Pancreas (tissue), 10 donors: Measurements from ENCODE around the gene ANKRD44. TPM values are rescaled to one million over a fixed set of nuclear protein-coding genes. Genes with fewer than 3 reads are reported as not detected.
A peak's percentile ranks its signal among the peaks of the same experiment; 100 is the strongest.

Source experiments
- ATAC-seq, 4 donors: fragments of 200-7000 bp; cut with Tn5 transposase; one replicate each; pipeline versions ENCODE4 v1.8.0 to v1.9.1; 2020; ENCODE audit warnings: mild to moderate bottlenecking in 4 of 4, moderate library complexity in 4 of 4
- DNase-seq, 6 donors: peaks; one replicate each; pipeline ENCODE4 v3.0.0-alpha.2; 2020
- FAIRE-seq: peaks from 2 replicates; lab custom pipeline; 2012; peaks lifted over from hg19 to GRCh38; lab: Jason Lieb, UNC
- H3K27ac ChIP-seq, 4 donors: fragments of 200-600 bp; sonication (generic); 1 replicate in 3 of 4; 2 replicates in 1 of 4; pipeline versions ENCODE4 v1.5.0 to v1.8.0; 2020
- H3K27me3 ChIP-seq, 4 donors: fragments of 200-600 bp; one replicate each; pipeline ENCODE4 v1.8.0; 2021
- H3K36me3 ChIP-seq, 3 donors: fragments of 200-600 bp; sonication (generic) in 1 of 3; one replicate each; pipeline versions ENCODE4 v1.5.0 to v1.8.0; 2020 to 2021
- H3K4me1 ChIP-seq, 3 donors: fragments of 200-600 bp; one replicate each; pipeline ENCODE4 v1.8.0; 2021
- H3K4me3 ChIP-seq, 4 donors: fragments of 200-600 bp; sonication (generic) in 2 of 4; one replicate each; pipeline versions ENCODE4 v1.5.0 to v1.8.0; 2020 to 2021
- H3K9me3 ChIP-seq, 4 donors: fragments of 200-600 bp; one replicate each; pipeline ENCODE4 v1.8.0; 2021
- CTCF ChIP-seq, 4 donors: fragments of 200-600 bp; sonication (generic) in 3 of 4; IDR thresholded peaks; one replicate each; pipeline versions ENCODE4 v1.5.0 to v1.8.0; 2021; ENCODE audit warnings: antibody characterized with exemption in 4 of 4
- WGBS, 2 donors: extraction: QIAGEN DNeasy Blood & Tissue Kit; methylation state at CpG; one replicate each; pipeline ENCODE4 v1.1.7; 2013; 5-methylcytosine and 5-hydroxymethylcytosine counted together
- intact Hi-C, 3 donors: fragments of 100-400 bp; cut with DNase I; formaldehyde crosslinking; loops; one replicate each; pipeline versions ENCODE4 v1.11.1 to v1.14.2; 2022
- polyA plus RNA-seq, 2 donors: library from polyadenylated mRNA; stranded (reverse); fragments of 200-250 nt; gene quantifications; one replicate each; pipeline ENCODE4 v1.2.3, GENCODE V29; 2013
- total RNA-seq, 6 donors: library from RNA; stranded (reverse); fragmentation: NEBNext Ultra II Directional in 4 of 6; extraction: Animal tissue kit (Norgen Biotek cat#: 25700) in 4 of 6; gene quantifications; one replicate each; pipeline versions ENCODE4 v1.2.1 to v1.2.4, GENCODE V29; 2021 to 2023
- donor health status: healthy with polysubstance abuse.
- donor health status: DM: no; HTN: no; CAD: no; lungs with moderate emphysema.
- donor health status: DM: no; HTN: no; CAD: no.
- donor health status: control.
- donor health status: control.
- donor health status: Bipolar disorder and iron deficiency.
- donor health status: DM: yes; HTN: yes; CAD: no.
- donor health status: DM: no; HTN: no; CAD: no.
- donor health status: DM: no; HTN: no; CAD: no.
- donor health status: DM: yes; HTN: yes; CAD: no.

Gene ANKRD44
- total and polyA plus RNA-seq, 8 donors: 1.9 to 12.5 (median 7.7) TPM

GRCh38 chr2:197204519-197205250, 105.9 kb downstream of the ANKRD44 start:
- Histone ChIP-seq H3K4me3 (no peak overlapping the region), H3K36me3 (no peaks in the 10 kb centered on the region), H3K4me1 (peaks cover 5 to 16% (median 6%) of the 10 kb centered on the region in 3 donors), H3K9me3 (no peaks in the 10 kb centered on the region), H3K27ac (no peak overlapping the region), H3K27me3 (no peaks in the 10 kb centered on the region)
- TF ChIP-seq CTCF (IDR thresholded peaks at IDR 0.05): no peak
- WGBS, 2 donors: 78 to 85% methylated on average over 5 of the region's 5 CpGs
- intact Hi-C loops: no loop called here
- FAIRE-seq (no peak), DNase-seq (no peak), ATAC-seq (no peak)

GRCh38 chr2:197201874-197202273, 108.7 kb downstream of the ANKRD44 start:
- Histone ChIP-seq H3K27me3 (no peaks in the 10 kb centered on the region), H3K27ac (no peak overlapping the region), H3K4me3 (no peak overlapping the region), H3K9me3 (no peaks in the 10 kb centered on the region), H3K36me3 (no peaks in the 10 kb centered on the region), H3K4me1 (no peaks in the 10 kb centered on the region)
- FAIRE-seq (no peak), DNase-seq (no peak), ATAC-seq (no peak)
- WGBS, 2 donors: 96 to 100% methylated on average over 2 of the region's 2 CpGs
- TF ChIP-seq CTCF (IDR thresholded peaks at IDR 0.05): no peak
- intact Hi-C loops: no loop called here

- intact Hi-C loops: no loop called here
- H3K4me3 ChIP-seq: no peak overlapping the region
- WGBS, 2 donors: 59 to 77% methylated on average over 1 of the region's 1 CpG
- no peaks in the 10 kb centered on the region for H3K4me1 ChIP-seq
- no peaks in the 10 kb centered on the region for H3K27me3 ChIP-seq
- FAIRE-seq (no peak), DNase-seq (no peak), ATAC-seq (no peak)
- TF ChIP-seq CTCF (IDR thresholded peaks at IDR 0.05): no peak
- no peaks in the 10 kb centered on the region for H3K36me3 ChIP-seq
- no peak overlapping the region for H3K27ac ChIP-seq
- no peaks in the 10 kb centered on the region for H3K9me3 ChIP-seq
Observed at GRCh38 chr2:197200762-197201058, 109.9 kb downstream of the ANKRD44 start.

GRCh38 chr2:197200051-197200761, 110.4 kb downstream of the ANKRD44 start:
- no peak for TF ChIP-seq CTCF (IDR thresholded peaks at IDR 0.05)

GRCh38 chr2:197198890-197199289, 111.7 kb downstream of the ANKRD44 start:
- no peak overlapping the region for H3K4me3 ChIP-seq
- no peak overlapping the region for H3K27ac ChIP-seq
- H3K36me3 ChIP-seq: no peaks in the 10 kb centered on the region
- no peaks in the 10 kb centered on the region for H3K9me3 ChIP-seq
- TF ChIP-seq CTCF (IDR thresholded peaks at IDR 0.05): no peak
- FAIRE-seq (no peak), ATAC-seq (peak in 3 of 4 donors; percentile 44 to 73 (median 69)), DNase-seq (peak in 1 of 6 donors; percentile 34)
- 71 to 83% methylated on average over 12 of the region's 12 CpGs for WGBS, 2 donors
- no peaks in the 10 kb centered on the region for H3K27me3 ChIP-seq
- intact Hi-C loops: loop anchor here in 2 of 3 donors (10.0 kb wide), 2 partner anchors 106 to 116 kb away; partner anchors contain the start of gene ANKRD44 (in 1 of the 2)
- H3K4me1 ChIP-seq: no peaks in the 10 kb centered on the region

More at GRCh38 chr2:197200051-197200761, 110.4 kb downstream of the ANKRD44 start:
- intact Hi-C loops: no loop called here
- 51 to 57% methylated on average over 3 of the region's 3 CpGs for WGBS, 2 donors
- Histone ChIP-seq H3K4me1 (no peaks in the 10 kb centered on the region), H3K36me3 (no peaks in the 10 kb centered on the region), H3K9me3 (no peaks in the 10 kb centered on the region), H3K27ac (no peak overlapping the region), H3K27me3 (no peaks in the 10 kb centered on the region), H3K4me3 (no peak overlapping the region)
- DNase-seq (no peak), ATAC-seq (no peak), FAIRE-seq (no peak)
